GM20000 (cell line): ENCODE data around the gene RFK.
"Not testable (repeated sequence)": the region's sequence is repeated elsewhere in the genome, so short reads cannot be mapped to it uniquely, and the experiment has no call there.

Experiments used
- DNase-seq: peaks from one replicate; pipeline ENCODE4 v3.0.0; 2012; ENCODE audit warnings: low spot score
- TF ChIP-seq, protein P1 (sequence below): IDR thresholded peaks from 2 replicates; pipeline ENCODE4 v1.5.1; 2012; ENCODE audit warnings: mild to moderate bottlenecking, control low read depth; ENCODE audit errors: extremely low read depth, missing control alignments

RFK gene

GRCh38 chr9:76370396-76371023 is 23.7 kb downstream of the RFK start:
- DNase-seq = no peak
- TF ChIP-seq, protein P1, sequence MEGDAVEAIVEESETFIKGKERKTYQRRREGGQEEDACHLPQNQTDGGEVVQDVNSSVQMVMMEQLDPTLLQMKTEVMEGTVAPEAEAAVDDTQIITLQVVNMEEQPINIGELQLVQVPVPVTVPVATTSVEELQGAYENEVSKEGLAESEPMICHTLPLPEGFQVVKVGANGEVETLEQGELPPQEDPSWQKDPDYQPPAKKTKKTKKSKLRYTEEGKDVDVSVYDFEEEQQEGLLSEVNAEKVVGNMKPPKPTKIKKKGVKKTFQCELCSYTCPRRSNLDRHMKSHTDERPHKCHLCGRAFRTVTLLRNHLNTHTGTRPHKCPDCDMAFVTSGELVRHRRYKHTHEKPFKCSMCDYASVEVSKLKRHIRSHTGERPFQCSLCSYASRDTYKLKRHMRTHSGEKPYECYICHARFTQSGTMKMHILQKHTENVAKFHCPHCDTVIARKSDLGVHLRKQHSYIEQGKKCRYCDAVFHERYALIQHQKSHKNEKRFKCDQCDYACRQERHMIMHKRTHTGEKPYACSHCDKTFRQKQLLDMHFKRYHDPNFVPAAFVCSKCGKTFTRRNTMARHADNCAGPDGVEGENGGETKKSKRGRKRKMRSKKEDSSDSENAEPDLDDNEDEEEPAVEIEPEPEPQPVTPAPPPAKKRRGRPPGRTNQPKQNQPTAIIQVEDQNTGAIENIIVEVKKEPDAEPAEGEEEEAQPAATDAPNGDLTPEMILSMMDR = no peak

GRCh38 chr9:76369583-76369982 is 24.6 kb downstream of the RFK start:
- TF ChIP-seq, protein P1 = no peak
- DNase-seq = peak; percentile 12

GRCh38 chr9:76366275-76366674 is 28.0 kb downstream of the RFK start:
- TF ChIP-seq, protein P1 = no peak
- no peak for DNase-seq

DNA sequence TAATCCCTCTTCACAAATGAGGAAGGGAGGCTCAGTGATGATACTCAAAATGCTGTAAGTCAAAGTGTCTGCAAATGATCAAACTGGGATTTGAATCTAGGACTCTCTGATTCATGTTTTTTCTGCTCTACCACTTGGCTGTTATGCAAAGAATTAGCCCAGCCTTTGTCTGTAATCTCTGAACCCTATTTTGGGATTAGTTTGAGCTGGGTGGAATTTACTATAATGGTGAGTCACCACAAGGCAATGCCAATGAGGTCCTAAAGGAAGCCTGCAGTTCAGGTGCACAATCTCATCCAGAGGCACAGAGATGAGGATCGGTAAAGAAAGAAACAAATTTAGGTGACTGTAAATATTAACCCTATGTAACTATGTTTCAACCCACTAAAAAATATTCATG is 29.2 kb downstream of the RFK start:
- TF ChIP-seq, protein P1 = no peak
- no peak for DNase-seq

GRCh38 chr9:76363032-76363395 is 31.2 kb downstream of the RFK start:
- no peak for DNase-seq
- TF ChIP-seq, protein P1 = no peak

DNA sequence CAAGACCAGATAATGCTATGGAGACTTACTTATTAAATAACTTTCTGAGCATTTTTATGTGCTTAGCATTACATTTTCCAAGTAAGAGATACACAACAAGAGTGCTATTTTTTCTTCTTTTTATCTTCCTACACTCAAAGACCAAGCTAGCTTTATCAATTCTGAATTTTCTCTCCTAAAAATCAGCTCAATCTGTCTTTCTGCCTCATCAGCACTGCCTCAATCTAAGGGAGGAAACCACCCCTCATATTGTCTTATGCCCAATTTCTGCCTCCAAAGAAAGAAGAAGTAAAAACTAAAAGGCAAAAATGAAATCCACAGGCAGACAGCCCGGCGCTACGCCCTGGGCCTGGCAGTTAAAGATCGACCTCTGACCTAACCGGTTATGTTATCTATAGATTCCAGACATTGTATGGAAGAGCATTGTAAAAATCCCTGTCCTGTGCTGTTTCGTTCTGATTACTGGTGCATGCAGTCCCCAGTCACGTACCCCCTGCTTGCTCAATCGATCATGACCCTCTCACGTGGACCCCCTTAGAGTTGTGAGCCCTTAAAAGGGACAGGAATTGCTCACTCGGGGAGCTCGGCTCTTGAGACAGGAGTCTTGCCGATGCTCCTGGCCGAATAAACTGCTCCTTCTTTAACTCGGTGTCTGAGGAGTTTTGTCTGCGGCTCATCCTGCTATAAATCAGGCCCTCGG is 31.7 kb downstream of the RFK start:
- not testable (repeated sequence) for DNase-seq

- TF ChIP-seq, protein P1 = no peak
- DNase-seq = no peak
Measured at GRCh38 chr9:76359766-76360165, 34.5 kb downstream of the RFK start.

DNA sequence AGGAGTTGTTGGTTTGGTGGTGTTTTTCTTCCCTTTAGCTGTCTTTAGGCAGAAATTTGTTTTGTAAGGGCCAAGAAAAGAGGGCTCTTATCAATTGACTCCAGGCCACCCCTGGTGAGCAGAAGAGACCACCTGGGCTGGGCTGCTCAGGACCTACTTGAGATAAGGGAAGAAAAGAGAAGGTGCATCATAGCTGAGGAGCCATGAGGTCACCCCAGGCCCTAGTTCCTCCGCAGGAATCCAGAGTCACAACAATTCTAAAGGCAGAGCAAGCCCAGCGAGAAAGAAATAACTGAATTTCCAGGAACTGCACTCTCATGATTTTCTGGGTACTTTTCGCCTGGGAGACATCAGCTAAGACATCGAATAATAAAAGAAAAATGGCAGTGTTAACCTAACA is 34.9 kb downstream of the RFK start:
- TF ChIP-seq, protein P1 = no peak
- no peak for DNase-seq
